H1 (cell line): Measurements from ENCODE around the gene ATP4A. TPM values are rescaled to one million over a fixed set of nuclear protein-coding genes. Genes with fewer than 3 reads are reported as not detected.

Experiments used
- CTCF ChIA-PET: fragments of 300-600 bp; sonication (Branson Sonifier 250); formaldehyde crosslinking; loops from one replicate; lab custom pipeline; 2021; ENCODE audit not compliant: partially characterized antibody; lab: Charles Lee
- POLR2A ChIA-PET: fragments of 300-600 bp; sonication (Branson Sonifier 250); formaldehyde crosslinking; loops from one replicate; lab custom pipeline; 2021; ENCODE audit warnings: inconsistent platforms; ENCODE audit not compliant: partially characterized antibody; lab: Charles Lee
- DNase-seq, 2 experiments: peaks; one replicate each; pipeline versions ENCODE4 v3.0.0 to v3.0.0-alpha.2; 2010 to 2022; ENCODE audit warnings: low spot score in 2 of 2, low read depth in 1 of 2, mixed read lengths in 1 of 2
- FAIRE-seq: peaks from 2 replicates; lab custom pipeline; 2011; peaks lifted over from hg19 to GRCh38; lab: Jason Lieb, UNC
- H2AFZ ChIP-seq: 2 replicates; pipeline ENCODE4 v1.8.1; 2012; ENCODE audit warnings: low read length, inconsistent platforms
- H2AK5ac ChIP-seq: 2 replicates; pipeline ENCODE4 v1.6.1; 2013; ENCODE audit warnings: low read depth, low read length
- H2BK120ac ChIP-seq: replicated peaks from 2 replicates; pipeline ENCODE3; 2013; ENCODE audit warnings: low read depth, low read length, inconsistent platforms
- H2BK12ac ChIP-seq: 2 replicates; pipeline ENCODE4 v1.6.1; 2013; ENCODE audit warnings: low read depth, low read length
- H2BK15ac ChIP-seq: 2 replicates; pipeline ENCODE4 v1.6.1; 2013; ENCODE audit warnings: low read length
- H2BK20ac ChIP-seq: 2 replicates; pipeline ENCODE4 v1.6.1; 2013; ENCODE audit warnings: low read length
- H2BK5ac ChIP-seq: 2 replicates; pipeline ENCODE4 v1.6.1; 2013; ENCODE audit warnings: low read depth, low read length
- H3K14ac ChIP-seq: 2 replicates; pipeline ENCODE4 v1.6.1; 2013; ENCODE audit warnings: inconsistent platforms; ENCODE audit not compliant: insufficient read length
- H3K18ac ChIP-seq: 2 replicates; pipeline ENCODE4 v1.6.1; 2013; ENCODE audit warnings: low read length; ENCODE audit errors: extremely low read depth
- H3K23ac ChIP-seq: 2 replicates; pipeline ENCODE4 v1.6.1; 2013; ENCODE audit warnings: inconsistent platforms; ENCODE audit not compliant: insufficient read length
- H3K23me2 ChIP-seq: 2 replicates; pipeline ENCODE4 v1.6.1; 2013; ENCODE audit warnings: low read depth, low read length
- H3K27ac ChIP-seq: 2 replicates; pipeline ENCODE4 v1.6.1; 2011; ENCODE audit warnings: low read depth, low read length, inconsistent platforms
- H3K27me3 ChIP-seq, 4 experiments: replicated peaks in 1 of 4; 1 replicate in 1 of 4; 2 replicates in 3 of 4; pipeline versions ENCODE4 v1.6.1 to v1.8.1; 2011 to 2013; ENCODE audit warnings: low read length in 3 of 4, mild to moderate bottlenecking in 3 of 4, inconsistent platforms in 2 of 4, mixed read lengths in 2 of 4, moderate library complexity in 1 of 4; ENCODE audit not compliant: control insufficient read depth in 3 of 4, insufficient read depth in 3 of 4; ENCODE audit errors: extremely low read depth in 1 of 4
- H3K36me3 ChIP-seq, 4 experiments: 2 replicates each; pipeline versions ENCODE4 v1.6.1 to v1.8.1; 2011 to 2013; ENCODE audit warnings: mild to moderate bottlenecking in 4 of 4, low read length in 3 of 4, moderate library complexity in 2 of 4, control low read depth in 1 of 4, inconsistent platforms in 1 of 4; ENCODE audit not compliant: insufficient read depth in 4 of 4, control insufficient read depth in 2 of 4
- H3K4ac ChIP-seq: replicated peaks from 2 replicates; pipeline ENCODE3; 2013; ENCODE audit warnings: low read length, low read depth, mixed read lengths, inconsistent platforms; ENCODE audit not compliant: insufficient read length
- H3K4me1 ChIP-seq, 4 experiments: replicated peaks in 1 of 4; 1 replicate in 1 of 4; 2 replicates in 3 of 4; pipeline versions ENCODE4 v1.6.1 to v1.8.1; 2011 to 2013; ENCODE audit warnings: low read length in 3 of 4, inconsistent platforms in 2 of 4, mixed read lengths in 1 of 4; ENCODE audit not compliant: insufficient read depth in 4 of 4, control insufficient read depth in 3 of 4
- H3K4me2 ChIP-seq, 2 experiments: 2 replicates each; pipeline versions ENCODE4 v1.6.1 to v1.8.1; 2011 to 2013; ENCODE audit warnings: low read depth in 2 of 2, low read length in 2 of 2, control low read depth in 1 of 2, inconsistent platforms in 1 of 2, mild to moderate bottlenecking in 1 of 2; ENCODE audit not compliant: insufficient read depth in 1 of 2
- H3K4me3 ChIP-seq, 4 experiments: fragments of 200-600, 300-600 bp in 1 of 4; sonication (generic), shearing (Covaris generic), sonication (Bioruptor Twin) in 1 of 4; 2 replicates each; pipeline versions ENCODE4 v1.5.1 to v1.8.1; 2011 to 2016; ENCODE audit warnings: low read length in 4 of 4, low read depth in 3 of 4, control low read depth in 2 of 4, inconsistent platforms in 2 of 4, mild to moderate bottlenecking in 2 of 4, mixed read lengths in 1 of 4, moderate library complexity in 1 of 4; ENCODE audit not compliant: insufficient read depth in 2 of 4; ENCODE audit errors: extremely low read depth in 1 of 4
- H3K56ac ChIP-seq: replicated peaks from 2 replicates; pipeline ENCODE3; 2013; ENCODE audit warnings: low read depth, mild to moderate bottlenecking, mixed read lengths, low read length, inconsistent platforms; ENCODE audit not compliant: insufficient read length
- H3K79me1 ChIP-seq: 2 replicates; pipeline ENCODE4 v1.6.1; 2013; ENCODE audit warnings: low read depth, low read length, control low read depth
- H3K79me2 ChIP-seq, 2 experiments: 2 replicates each; pipeline versions ENCODE4 v1.6.1 to v1.8.1; 2012 to 2013; ENCODE audit warnings: low read length in 2 of 2, mild to moderate bottlenecking in 2 of 2, inconsistent platforms in 1 of 2; ENCODE audit not compliant: insufficient read depth in 2 of 2, control insufficient read depth in 1 of 2
- H3K9ac ChIP-seq, 4 experiments: replicated peaks in 1 of 4; 1 replicate in 1 of 4; 2 replicates in 3 of 4; pipeline versions ENCODE4 v1.6.1 to v1.8.1; 2011 to 2013; ENCODE audit warnings: low read depth in 3 of 4, low read length in 3 of 4, control low read depth in 2 of 4, mild to moderate bottlenecking in 2 of 4, moderate library complexity in 2 of 4, inconsistent platforms in 1 of 4; ENCODE audit errors: extremely low read depth in 1 of 4
- H3K9me3 ChIP-seq, 2 experiments: 2 replicates each; pipeline versions ENCODE4 v1.6.1 to v1.8.1; 2012 to 2013; ENCODE audit warnings: mild to moderate bottlenecking in 2 of 2, moderate library complexity in 2 of 2, control low read depth in 1 of 2, inconsistent platforms in 1 of 2, low read depth in 1 of 2, low read length in 1 of 2, mixed read lengths in 1 of 2; ENCODE audit not compliant: insufficient read depth in 2 of 2
- H4K20me1 ChIP-seq, 2 experiments: replicated peaks in 1 of 2; 2 replicates each; pipeline versions ENCODE3 to v1.8.1; 2011 to 2013; ENCODE audit warnings: inconsistent platforms in 2 of 2, low read length in 2 of 2, mild to moderate bottlenecking in 1 of 2; ENCODE audit not compliant: insufficient read depth in 2 of 2, control insufficient read depth in 1 of 2
- H4K5ac ChIP-seq: 2 replicates; pipeline ENCODE4 v1.6.1; 2013; ENCODE audit warnings: low read length, low read depth, mixed read lengths, inconsistent platforms; ENCODE audit not compliant: insufficient read length
- H4K8ac ChIP-seq: 2 replicates; pipeline ENCODE4 v1.8.0; 2013; ENCODE audit warnings: mild to moderate bottlenecking, moderate library complexity, low read length, inconsistent platforms; ENCODE audit not compliant: insufficient read depth; ENCODE audit errors: extremely low read depth
- H4K91ac ChIP-seq: replicated peaks from 2 replicates; pipeline ENCODE3; 2013; ENCODE audit warnings: low read length, mixed read lengths, inconsistent platforms; ENCODE audit not compliant: insufficient read length
- BACH1 ChIP-seq: IDR thresholded peaks from 2 replicates; pipeline ENCODE4 v1.6.1; 2012; ENCODE audit warnings: low read length, improper control_type of control experiment
- CHD1 ChIP-seq: IDR thresholded peaks from 2 replicates; pipeline ENCODE4 v1.6.1; 2012; ENCODE audit warnings: low read depth, low read length, improper control_type of control experiment
- EP300 ChIP-seq, 2 experiments: IDR thresholded peaks; 1 replicate in 1 of 2; 2 replicates in 1 of 2; pipeline ENCODE4 v1.6.1; 2011 to 2012; ENCODE audit warnings: low read depth in 2 of 2, low read length in 2 of 2, mild to moderate bottlenecking in 2 of 2, borderline replicate concordance in 1 of 2, inconsistent platforms in 1 of 2, moderate library complexity in 1 of 2
- JUN ChIP-seq: IDR thresholded peaks from 2 replicates; pipeline ENCODE4 v1.6.1; 2011; ENCODE audit warnings: low read depth, mild to moderate bottlenecking, improper control_type of control experiment, low read length
- KDM4A ChIP-seq: IDR thresholded peaks from one replicate; pipeline ENCODE4 v1.7.1; 2012; ENCODE audit warnings: low read depth, mild to moderate bottlenecking, moderate library complexity, low read length, inconsistent platforms; ENCODE audit not compliant: severe bottlenecking
- POLR2AphosphoS5 ChIP-seq: IDR thresholded peaks from 2 replicates; pipeline ENCODE4 v1.6.1; 2011; ENCODE audit warnings: low read depth, low read length
- POU5F1 ChIP-seq: IDR thresholded peaks from 2 replicates; pipeline ENCODE4 v1.6.1; 2011; ENCODE audit warnings: low read depth, mild to moderate bottlenecking, low read length, moderate library complexity
- RBBP5 ChIP-seq: IDR thresholded peaks from 2 replicates; pipeline ENCODE4 v1.7.1; 2012; ENCODE audit warnings: low read depth, mild to moderate bottlenecking, inconsistent platforms, low read length, moderate library complexity, borderline replicate concordance
- RNF2 ChIP-seq: fragments of 200-900, 300-1000 bp; sonication (generic); IDR thresholded peaks from 2 replicates; pipeline ENCODE4 v1.7.1; 2016; ENCODE audit warnings: borderline replicate concordance, low read depth, mild to moderate bottlenecking, antibody characterized with exemption, low read length; ENCODE audit not compliant: poor library complexity, severe bottlenecking; ENCODE audit errors: missing control alignments
- SIN3A ChIP-seq, 2 experiments: IDR thresholded peaks in 1 of 2; conservative IDR thresholded peaks in 1 of 2; 2 replicates each; pipeline ENCODE4 v1.6.1; 2011 to 2012; ENCODE audit warnings: low read length in 2 of 2, improper control_type of control experiment in 1 of 2, low read depth in 1 of 2, mild to moderate bottlenecking in 1 of 2
- SIX5 ChIP-seq: IDR thresholded peaks from 2 replicates; pipeline ENCODE4 v1.6.1; 2011; ENCODE audit warnings: mild to moderate bottlenecking, low read depth, low read length
- SP2 ChIP-seq: IDR thresholded peaks from 2 replicates; pipeline ENCODE4 v1.6.1; 2012; ENCODE audit warnings: mild to moderate bottlenecking, low read length, inconsistent platforms
- TAF1 ChIP-seq: IDR thresholded peaks from 2 replicates; pipeline ENCODE4 v1.6.1; 2011; ENCODE audit warnings: mild to moderate bottlenecking, low read depth, low read length
- TCF12 ChIP-seq: IDR thresholded peaks from 2 replicates; pipeline ENCODE4 v1.6.1; 2011; ENCODE audit warnings: low read depth, mild to moderate bottlenecking, low read length
- WGBS, 2 experiments: shearing (Covaris generic) in 1 of 2; methylation state at CpG; one replicate each; pipeline versions ENCODE4 v1.1.6 to v1.1.7; 2013 to 2015; ENCODE audit warnings: low lambda C conversion rate in 2 of 2, mixed read lengths in 2 of 2, inconsistent platforms in 1 of 2, low coverage in 1 of 2, missing lambda C conversion rate in 1 of 2; ENCODE audit not compliant: insufficient replicate concordance in 2 of 2, insufficient coverage in 1 of 2, insufficient read length in 1 of 2; ENCODE audit errors: extremely low coverage in 1 of 2, missing lambda C conversion rate in 1 of 2; 5-methylcytosine and 5-hydroxymethylcytosine counted together
- polyA plus RNA-seq, 7 experiments: library from polyadenylated mRNA; depleted of rRNA in 3 of 7; stranded (reverse) in 5 of 7; unstranded in 2 of 7; fragments of >200 nt in 5 of 7; fragments of 200-250 nt in 2 of 7; gene quantifications; 1 replicate in 5 of 7; 2 replicates in 1 of 7; 4 replicates in 1 of 7; pipeline versions ENCODE4 v1.2.1 to v1.2.3, GENCODE V29; 2011 to 2013; ENCODE audit warnings: missing spikeins in 2 of 7, mixed read lengths in 2 of 7
- total RNA-seq: library from RNA; stranded (reverse); fragmentation: NEBNext Ultra II Directional; extraction: Animal tissue kit (Norgen Biotek cat#: 25700); gene quantifications from 2 replicates; pipeline ENCODE4 v1.2.1, GENCODE V29; 2021

ATP4A gene
- total and polyA plus RNA-seq, 2 of the 8 experiments (the other 6 are each of a cell fraction or from before 2014, with no cell fraction given) = 0.50 to 1.2 TPM

DNA sequence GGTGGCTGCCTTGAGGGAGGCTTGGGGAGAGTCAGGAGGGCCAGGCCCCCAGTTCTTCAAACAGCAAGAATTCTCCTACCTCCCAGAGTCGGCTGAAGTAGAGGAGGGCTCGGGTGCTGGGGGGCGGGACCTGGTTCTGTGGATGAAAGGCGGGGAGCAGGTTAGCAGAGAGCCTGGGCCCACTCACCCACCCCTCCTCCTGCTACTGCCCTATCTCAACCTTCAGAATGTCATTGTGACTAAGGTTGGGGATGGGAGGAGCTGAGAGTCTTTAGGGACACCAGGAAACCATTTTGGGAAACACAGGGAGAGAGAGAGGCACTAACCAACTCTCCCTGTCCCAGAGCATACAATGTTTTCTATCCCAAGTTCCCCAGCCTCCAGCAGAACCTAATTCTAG, 60.7 kb downstream of the ATP4A start:
- FAIRE-seq = no peak
- H3K36me3 ChIP-seq = peaks cover 26 to 77% (median 56%) of the 10 kb centered on the region in 4 experiments
- POLR2A ChIA-PET = interaction anchor here (0.7 to 2.6 kb wide), 8 partner anchors 7 to 126 kb away, joined by 3 to 23 read pairs (median 4); partner anchors contain the start of genes DMKN and KRTDAP
- TF ChIP-seq SIN3A (conservative IDR thresholded peaks at IDR 0.05 in 1 of 2, IDR thresholded peaks at IDR 0.05 in 1 of 2; ENCODE audit: low read depth in 1 of 2, low read length in 2 of 2) (no peak), POLR2AphosphoS5 (no peak), EP300 (IDR thresholded peaks at IDR 0.05; ENCODE audit: borderline replicate concordance in 1 of 2, low read depth in 2 of 2, low read length in 2 of 2) (no peak), RBBP5 (no peak), BACH1 (no peak), POU5F1 (no peak), JUN (no peak), TAF1 (no peak), RNF2 (no peak), CHD1 (no peak), SIX5 (no peak), SP2 (no peak), TCF12 (no peak), KDM4A (no peak)

More for the DNA sequence above, 60.7 kb downstream of the ATP4A start:
- no peak overlapping the region for H2BK15ac ChIP-seq
- H2BK12ac ChIP-seq = no peak overlapping the region
- H2AFZ ChIP-seq = no peak overlapping the region
- no peaks in the 10 kb centered on the region for H3K9me3 ChIP-seq
- no peak overlapping the region for H3K9ac ChIP-seq
- no peak overlapping the region for H3K18ac ChIP-seq
- H3K56ac ChIP-seq = no peak overlapping the region
- 87% methylated on average over 4 of the region's 4 CpGs; no CpG with 5 or more reads in 1 of the 2 experiments for WGBS, 2 experiments
- H2BK120ac ChIP-seq = no peak overlapping the region
- H4K20me1 ChIP-seq = peaks cover 2 to 16% of the 10 kb centered on the region in 2 experiments
- H2AK5ac ChIP-seq = no peak overlapping the region
- no peak overlapping the region for H4K8ac ChIP-seq
- no peaks in the 10 kb centered on the region; a peak in 2 of 7 replicates for H3K4me1 ChIP-seq
- H4K5ac ChIP-seq = no peak overlapping the region
- H3K4ac ChIP-seq = no peak overlapping the region
- peaks cover 0 to 14% of the 10 kb centered on the region in 2 experiments; a peak in 1 of 4 replicates for H3K79me2 ChIP-seq
- H3K27me3 ChIP-seq = no peaks in the 10 kb centered on the region
- CTCF ChIA-PET = interaction anchor here (0.6 to 4.7 kb wide), 5 partner anchors 8 to 450 kb away, joined by 3 to 32 read pairs (median 6); partner anchors contain the start of gene DMKN
- no peak overlapping the region for H3K4me3 ChIP-seq
- H3K23me2 ChIP-seq = no peaks in the 10 kb centered on the region
- no peak overlapping the region for H2BK20ac ChIP-seq
- H3K27ac ChIP-seq = no peak overlapping the region
- H2BK5ac ChIP-seq = no peak overlapping the region
- no peak for DNase-seq
- H3K79me1 ChIP-seq = no peaks in the 10 kb centered on the region; the same call in 1 of the 2 replicates
- no peak overlapping the region for H4K91ac ChIP-seq
- no peak overlapping the region for H3K23ac ChIP-seq
- no peak overlapping the region for H3K14ac ChIP-seq
- H3K4me2 ChIP-seq = no peak overlapping the region
